ENCODE measurements around the gene CHD9. TPM values are rescaled to one million over a fixed set of nuclear protein-coding genes. Genes with fewer than 3 reads are reported as not detected.

The CHD9 gene
- total RNA-seq, 3 donors from 2014 or later, result 65.4 to 95.9 (median 86.6) TPM

GRCh38 chr16:53281280-53281679 lies 226.5 kb downstream of the CHD9 start:
- intact Hi-C loops (cut with DNase I, micrococcal nuclease), result loop anchor here in 1 of 2 donors (10.0 kb wide), 1 partner anchor 236 kb away; no protein-coding TSS in a partner anchor
- no peak for ATAC-seq

GRCh38 chr16:53281859-53282258 lies 227.1 kb downstream of the CHD9 start:
- Histone ChIP-seq H3K4me1 (ENCODE audit: low read depth) (peaks cover 4% of the 10 kb centered on the region), H3K4me3 (no peak overlapping the region), H3K36me3 (ENCODE audit: low read depth) (no peaks in the 10 kb centered on the region), H3K9me3 (no peaks in the 10 kb centered on the region)
- TF ChIP-seq CTCF (IDR thresholded peaks at IDR 0.05), result no peak
- intact Hi-C loops (cut with DNase I, micrococcal nuclease), result loop anchor here in 1 of 2 donors (10.0 kb wide), 1 partner anchor 237 kb away; no protein-coding TSS in a partner anchor
- DNase-seq (no peak), ATAC-seq (no peak)

More at GRCh38 chr16:53281280-53281679, 226.5 kb downstream of the CHD9 start:
- H3K36me3 ChIP-seq (ENCODE audit: low read depth), result peaks cover under 1% of the 10 kb centered on the region
- no peak for DNase-seq
- TF ChIP-seq CTCF (IDR thresholded peaks at IDR 0.05), result no peak
- H3K4me3 ChIP-seq, result no peak overlapping the region
- peaks cover 4% of the 10 kb centered on the region for H3K4me1 ChIP-seq (ENCODE audit: low read depth)
- H3K9me3 ChIP-seq, result no peaks in the 10 kb centered on the region

GRCh38 chr16:53282328-53282727 lies 227.5 kb downstream of the CHD9 start:
- no peak overlapping the region for H3K4me3 ChIP-seq
- TF ChIP-seq CTCF (IDR thresholded peaks at IDR 0.05), result no peak
- peaks cover 4% of the 10 kb centered on the region for H3K4me1 ChIP-seq (ENCODE audit: low read depth)
- H3K36me3 ChIP-seq (ENCODE audit: low read depth), result no peaks in the 10 kb centered on the region
- no peak for ATAC-seq
- no peak for DNase-seq
- H3K9me3 ChIP-seq, result no peaks in the 10 kb centered on the region
- intact Hi-C loops (cut with DNase I, micrococcal nuclease), result loop anchor here in 1 of 2 donors (10.0 kb wide), 1 partner anchor 238 kb away; no protein-coding TSS in a partner anchor

GRCh38 chr16:53282975-53283946 lies 228.5 kb downstream of the CHD9 start:
- Histone ChIP-seq H3K9me3 (no peaks in the 10 kb centered on the region), H3K4me3 (no peak overlapping the region), H3K4me1 (ENCODE audit: low read depth) (peaks cover 4% of the 10 kb centered on the region), H3K36me3 (ENCODE audit: low read depth) (peaks cover under 1% of the 10 kb centered on the region)
- DNase-seq (no peak), ATAC-seq (peak; percentile 76)
- TF ChIP-seq CTCF (IDR thresholded peaks at IDR 0.05), result peak; percentile 10
- intact Hi-C loops (cut with DNase I, micrococcal nuclease), result loop anchor here in 1 of 2 donors (10.0 kb wide), 1 partner anchor 238 kb away; no protein-coding TSS in a partner anchor

GRCh38 chr16:53285236-53285635 lies 230.4 kb downstream of the CHD9 start:
- no peak overlapping the region for H3K4me3 ChIP-seq
- H3K36me3 ChIP-seq (ENCODE audit: low read depth), result peaks cover 5% of the 10 kb centered on the region
- peaks cover 4% of the 10 kb centered on the region for H3K4me1 ChIP-seq (ENCODE audit: low read depth)
- ATAC-seq (no peak), DNase-seq (no peak)
- TF ChIP-seq CTCF (IDR thresholded peaks at IDR 0.05), result no peak
- H3K9me3 ChIP-seq, result no peaks in the 10 kb centered on the region
- intact Hi-C loops (cut with DNase I, micrococcal nuclease), result loop anchor here in 1 of 2 donors (10.0 kb wide), 1 partner anchor 240 kb away; no protein-coding TSS in a partner anchor

Data from mucosa of descending colon (tissue), 3 donors.